Muscle layer of duodenum (tissue), 2 donors: ENCODE measurements around the gene ALDH3A1.

ENCODE experiments used
- H3K27ac ChIP-seq: one replicate; pipeline ENCODE4 v1.7.0; 2013; ENCODE audit warnings: mild to moderate bottlenecking, low read length
- H3K27me3 ChIP-seq: one replicate; pipeline ENCODE4 v1.7.0; 2013; ENCODE audit warnings: low read depth, mild to moderate bottlenecking, control low read depth, low read length
- H3K36me3 ChIP-seq, 2 donors: one replicate each; pipeline ENCODE4 v1.7.0; 2013; ENCODE audit warnings: low read length in 2 of 2, control low read depth in 1 of 2, mild to moderate bottlenecking in 1 of 2; ENCODE audit not compliant: insufficient read depth in 2 of 2, control insufficient read depth in 1 of 2
- H3K4me1 ChIP-seq, 2 donors: one replicate each; pipeline ENCODE4 v1.7.0; 2013; ENCODE audit warnings: low read length in 2 of 2, mild to moderate bottlenecking in 2 of 2, control low read depth in 1 of 2, moderate library complexity in 1 of 2; ENCODE audit not compliant: insufficient read depth in 2 of 2, control insufficient read depth in 1 of 2
- H3K4me3 ChIP-seq, 2 donors: one replicate each; pipeline ENCODE4 v1.7.0; 2013; ENCODE audit warnings: low read length in 2 of 2, low read depth in 1 of 2, mild to moderate bottlenecking in 1 of 2
- H3K9me3 ChIP-seq, 2 donors: one replicate each; pipeline ENCODE4 v1.7.0; 2013; ENCODE audit warnings: low read length in 2 of 2, control low read depth in 1 of 2, mild to moderate bottlenecking in 1 of 2; ENCODE audit not compliant: control insufficient read depth in 1 of 2
- donor health status: healthy.

Gene ALDH3A1

GRCh38 chr17:19738073-19738449, 10.0 kb downstream of the ALDH3A1 start:
- Histone ChIP-seq H3K9me3 (no peaks in the 10 kb centered on the region), H3K36me3 (no peaks in the 10 kb centered on the region), H3K4me1 (no peaks in the 10 kb centered on the region), H3K4me3 (no peak overlapping the region), H3K27me3 (no peaks in the 10 kb centered on the region), H3K27ac (no peak overlapping the region)

GRCh38 chr17:19737305-19738072, 10.6 kb downstream of the ALDH3A1 start:
- H3K27me3 ChIP-seq = no peaks in the 10 kb centered on the region
- no peaks in the 10 kb centered on the region for H3K36me3 ChIP-seq
- H3K9me3 ChIP-seq = no peaks in the 10 kb centered on the region
- H3K4me3 ChIP-seq = no peak overlapping the region
- H3K27ac ChIP-seq = no peak overlapping the region
- no peaks in the 10 kb centered on the region for H3K4me1 ChIP-seq

GRCh38 chr17:19736071-19736470, 12.0 kb downstream of the ALDH3A1 start:
- Histone ChIP-seq H3K4me1 (no peaks in the 10 kb centered on the region), H3K27me3 (no peaks in the 10 kb centered on the region), H3K36me3 (no peaks in the 10 kb centered on the region), H3K9me3 (no peaks in the 10 kb centered on the region), H3K27ac (no peak overlapping the region), H3K4me3 (no peak overlapping the region)

GRCh38 chr17:19733953-19734526, 14.1 kb downstream of the ALDH3A1 start:
- H3K9me3 ChIP-seq = no peaks in the 10 kb centered on the region
- H3K4me1 ChIP-seq = no peaks in the 10 kb centered on the region
- H3K27me3 ChIP-seq = no peaks in the 10 kb centered on the region
- H3K4me3 ChIP-seq = no peak overlapping the region
- no peak overlapping the region for H3K27ac ChIP-seq
- H3K36me3 ChIP-seq = no peaks in the 10 kb centered on the region

- Histone ChIP-seq H3K9me3 (no peaks in the 10 kb centered on the region), H3K27me3 (no peaks in the 10 kb centered on the region), H3K4me3 (no peak overlapping the region), H3K4me1 (peaks cover 12 to 14% of the 10 kb centered on the region in 2 donors), H3K27ac (no peak overlapping the region), H3K36me3 (peaks cover 0 to 3% of the 10 kb centered on the region in 2 donors)
Measured at GRCh38 chr17:19731626-19732025, 16.5 kb downstream of the ALDH3A1 start.

- Histone ChIP-seq H3K9me3 (no peaks in the 10 kb centered on the region), H3K4me1 (peaks cover 12 to 14% of the 10 kb centered on the region in 2 donors), H3K27ac (no peak overlapping the region), H3K27me3 (no peaks in the 10 kb centered on the region), H3K4me3 (no peak overlapping the region), H3K36me3 (peaks cover 0 to 3% of the 10 kb centered on the region in 2 donors)
Measured at GRCh38 chr17:19730843-19731242, 17.3 kb downstream of the ALDH3A1 start.

- Histone ChIP-seq H3K9me3 (no peaks in the 10 kb centered on the region), H3K4me3 (no peak overlapping the region), H3K36me3 (peaks cover 0 to 3% of the 10 kb centered on the region in 2 donors), H3K27me3 (no peaks in the 10 kb centered on the region), H3K4me1 (peaks cover 12 to 14% of the 10 kb centered on the region in 2 donors), H3K27ac (no peak overlapping the region)
Measured at GRCh38 chr17:19729900-19730299, 18.2 kb downstream of the ALDH3A1 start.

- H3K4me1 ChIP-seq = peaks cover 12 to 14% of the 10 kb centered on the region in 2 donors
- H3K4me3 ChIP-seq = peak overlapping the region in 1 of 2 donors; percentile 23
- peak overlapping the region; percentile 90 for H3K27ac ChIP-seq
- H3K36me3 ChIP-seq = peaks cover 0 to 3% of the 10 kb centered on the region in 2 donors
- H3K27me3 ChIP-seq = no peaks in the 10 kb centered on the region
- no peaks in the 10 kb centered on the region for H3K9me3 ChIP-seq
Measured at GRCh38 chr17:19728084-19728495, 20.0 kb downstream of the ALDH3A1 start.

- Histone ChIP-seq H3K4me3 (peak overlapping the region in 1 of 2 donors; percentile 23), H3K36me3 (peaks cover 0 to 3% of the 10 kb centered on the region in 2 donors), H3K27ac (peak overlapping the region; percentile 90), H3K9me3 (no peaks in the 10 kb centered on the region), H3K4me1 (peaks cover 12 to 14% of the 10 kb centered on the region in 2 donors), H3K27me3 (no peaks in the 10 kb centered on the region)
Measured at GRCh38 chr17:19727501-19728078, 20.5 kb downstream of the ALDH3A1 start.

GRCh38 chr17:19726631-19727376, 21.3 kb downstream of the ALDH3A1 start:
- peaks cover 12 to 14% of the 10 kb centered on the region in 2 donors for H3K4me1 ChIP-seq

GRCh38 chr17:19725486-19725885, 22.6 kb downstream of the ALDH3A1 start:
- peaks cover 0 to 3% of the 10 kb centered on the region in 2 donors for H3K36me3 ChIP-seq
- H3K9me3 ChIP-seq = no peaks in the 10 kb centered on the region
- peaks cover 12 to 17% of the 10 kb centered on the region in 2 donors for H3K4me1 ChIP-seq
- H3K4me3 ChIP-seq = no peak overlapping the region
- no peak overlapping the region for H3K27ac ChIP-seq
- H3K27me3 ChIP-seq = no peaks in the 10 kb centered on the region

More at GRCh38 chr17:19726631-19727376, 21.3 kb downstream of the ALDH3A1 start:
- peak overlapping the region; percentile 87 for H3K27ac ChIP-seq
- H3K27me3 ChIP-seq = no peaks in the 10 kb centered on the region
- H3K4me3 ChIP-seq = peak overlapping the region in 1 of 2 donors; percentile 23
- H3K9me3 ChIP-seq = no peaks in the 10 kb centered on the region
- peaks cover 0 to 3% of the 10 kb centered on the region in 2 donors for H3K36me3 ChIP-seq
